Uterus (tissue), 4 donors: ENCODE results near the gene ZBTB40. TPM values are rescaled to one million over a fixed set of nuclear protein-coding genes. Genes with fewer than 3 reads are reported as not detected.

ENCODE experiments used
- DNase-seq, 2 donors: peaks; one replicate each; pipeline ENCODE4 v3.0.0-alpha.2; 2019 to 2020
- H3K27ac ChIP-seq, 2 donors: fragments of 200-600 bp; sonication (generic); 1 replicate in 1 of 2; 2 replicates in 1 of 2; pipeline ENCODE4 v1.5.1; 2016 to 2018
- H3K27me3 ChIP-seq, 2 donors: fragments of 200-600 bp; sonication (generic); one replicate each; pipeline ENCODE4 v1.5.1; 2018 to 2019; ENCODE audit warnings: control low read depth in 1 of 2
- H3K36me3 ChIP-seq, 2 donors: fragments of 200-600 bp; sonication (generic); one replicate each; pipeline ENCODE4 v1.5.1; 2019; ENCODE audit warnings: control low read depth in 1 of 2
- H3K4me1 ChIP-seq, 2 donors: fragments of 200-600 bp; sonication (generic); one replicate each; pipeline ENCODE4 v1.5.1; 2018 to 2019; ENCODE audit warnings: control low read depth in 1 of 2
- H3K4me3 ChIP-seq, 2 donors: fragments of 200-600 bp; sonication (generic); 1 replicate in 1 of 2; 2 replicates in 1 of 2; pipeline ENCODE4 v1.5.1; 2018 to 2019; ENCODE audit warnings: mild to moderate bottlenecking in 1 of 2
- H3K9me3 ChIP-seq, 2 donors: fragments of 200-600 bp; sonication (generic); one replicate each; pipeline ENCODE4 v1.5.1; 2019; ENCODE audit warnings: control low read depth in 1 of 2
- CTCF ChIP-seq, 4 experiments: fragments of 200-600 bp in 2 of 4; fragments of 450-650 bp in 2 of 4; sonication (generic) in 2 of 4; IDR thresholded peaks; one replicate each; pipeline ENCODE4 v1.5.1; 2016 to 2019; ENCODE audit warnings: antibody characterized with exemption in 4 of 4, mild to moderate bottlenecking in 2 of 4, moderate library complexity in 1 of 4
- POLR2A ChIP-seq, 2 donors: fragments of 450-650 bp; IDR thresholded peaks; one replicate each; pipeline ENCODE4 v1.6.1; 2016; ENCODE audit warnings: antibody characterized with exemption in 2 of 2, mild to moderate bottlenecking in 1 of 2, moderate library complexity in 1 of 2
- intact Hi-C: fragments of 100-400 bp; cut with DNase I; formaldehyde crosslinking; loops from one replicate; pipeline ENCODE4 v1.15.1; 2023; ENCODE audit warnings: low total_unique reads
- total RNA-seq, 4 donors: library from RNA; depleted of rRNA in 3 of 4; stranded (reverse); fragments of >200 nt in 3 of 4; gene quantifications; one replicate each; pipeline versions ENCODE4 v1.1.0 to v1.2.4, GENCODE V29; 2014 to 2023
- donor health status: DM: yes; HTN: yes; CAD: no.

The ZBTB40 gene
- total RNA-seq, 4 donors from 2014 or later = 8.2 to 34.2 (median 16.6) TPM

GRCh38 chr1:22473952-22474351 is 22.3 kb downstream of the ZBTB40 start:
- intact Hi-C loops = no loop called here
- H3K36me3 ChIP-seq = no peaks in the 10 kb centered on the region
- no peak overlapping the region for H3K27ac ChIP-seq
- H3K4me3 ChIP-seq = no peak overlapping the region
- H3K27me3 ChIP-seq = no peaks in the 10 kb centered on the region
- no peak for DNase-seq
- H3K9me3 ChIP-seq = no peaks in the 10 kb centered on the region
- TF ChIP-seq POLR2A (IDR thresholded peaks at IDR 0.05) (no peak), CTCF (IDR thresholded peaks at IDR 0.05) (no peak)
- H3K4me1 ChIP-seq = no peaks in the 10 kb centered on the region

- no peak overlapping the region for H3K27ac ChIP-seq
- no peaks in the 10 kb centered on the region for H3K9me3 ChIP-seq
- DNase-seq = no peak
- H3K27me3 ChIP-seq = no peaks in the 10 kb centered on the region
- H3K4me1 ChIP-seq = no peaks in the 10 kb centered on the region
- intact Hi-C loops = no loop called here
- TF ChIP-seq CTCF (IDR thresholded peaks at IDR 0.05) (no peak), POLR2A (IDR thresholded peaks at IDR 0.05) (no peak)
- no peak overlapping the region for H3K4me3 ChIP-seq
- H3K36me3 ChIP-seq = no peaks in the 10 kb centered on the region
Measured at GRCh38 chr1:22476566-22476965, 24.9 kb downstream of the ZBTB40 start.

GRCh38 chr1:22483121-22483520 is 31.5 kb downstream of the ZBTB40 start:
- no peak overlapping the region for H3K27ac ChIP-seq
- H3K36me3 ChIP-seq = no peaks in the 10 kb centered on the region
- no peaks in the 10 kb centered on the region for H3K9me3 ChIP-seq
- no peak overlapping the region for H3K4me3 ChIP-seq
- no peaks in the 10 kb centered on the region for H3K27me3 ChIP-seq
- DNase-seq = no peak
- intact Hi-C loops = no loop called here
- H3K4me1 ChIP-seq = no peaks in the 10 kb centered on the region
- TF ChIP-seq CTCF (IDR thresholded peaks at IDR 0.05) (no peak), POLR2A (IDR thresholded peaks at IDR 0.05) (no peak)

GRCh38 chr1:22484706-22485345 is 33.2 kb downstream of the ZBTB40 start:
- DNase-seq = no peak
- H3K4me3 ChIP-seq = no peak overlapping the region
- TF ChIP-seq CTCF (IDR thresholded peaks at IDR 0.05) (no peak), POLR2A (IDR thresholded peaks at IDR 0.05) (no peak)
- intact Hi-C loops = no loop called here
- no peaks in the 10 kb centered on the region for H3K36me3 ChIP-seq
- H3K9me3 ChIP-seq = no peaks in the 10 kb centered on the region
- H3K27ac ChIP-seq = no peak overlapping the region
- no peaks in the 10 kb centered on the region for H3K4me1 ChIP-seq
- H3K27me3 ChIP-seq = no peaks in the 10 kb centered on the region

GRCh38 chr1:22485431-22485830 is 33.8 kb downstream of the ZBTB40 start:
- H3K27ac ChIP-seq = no peak overlapping the region
- H3K9me3 ChIP-seq = no peaks in the 10 kb centered on the region
- no peak for TF ChIP-seq POLR2A (IDR thresholded peaks at IDR 0.05)
- no peak for TF ChIP-seq CTCF (IDR thresholded peaks at IDR 0.05)
- H3K4me1 ChIP-seq = no peaks in the 10 kb centered on the region
- no peaks in the 10 kb centered on the region for H3K27me3 ChIP-seq
- no peak overlapping the region for H3K4me3 ChIP-seq
- no peak for DNase-seq
- intact Hi-C loops = no loop called here
- no peaks in the 10 kb centered on the region for H3K36me3 ChIP-seq
